Tibial nerve (tissue), 3 donors: ENCODE results near the gene INPPL1.
"Not testable (repeated sequence)": the region's sequence is repeated elsewhere in the genome, so short reads cannot be mapped to it uniquely, and the experiment has no call there.

Source experiments
- CTCF ChIP-seq, 5 experiments: fragments of 200-600 bp in 3 of 5; fragments of 450-650 bp in 2 of 5; sonication (generic) in 3 of 5; IDR thresholded peaks; one replicate each; pipeline ENCODE4 v1.5.1; 2016 to 2019; ENCODE audit warnings: antibody characterized with exemption in 5 of 5, mild to moderate bottlenecking in 3 of 5, moderate library complexity in 2 of 5
- POLR2A ChIP-seq, 2 donors: fragments of 450-650 bp; IDR thresholded peaks; one replicate each; pipeline ENCODE4 v1.6.1; 2017; ENCODE audit warnings: antibody characterized with exemption in 2 of 2, mild to moderate bottlenecking in 2 of 2, moderate library complexity in 2 of 2

- not testable (repeated sequence) for TF ChIP-seq CTCF, POLR2A (IDR thresholded peaks at IDR 0.05)
Measured at GRCh38 chr11:72201445-72201844, 23.1 kb upstream of the INPPL1 start.
